ENCODE results near the gene SF1. TPM values are rescaled to one million over a fixed set of nuclear protein-coding genes. Genes with fewer than 3 reads are reported as not detected.

The SF1 gene
- total RNA-seq, 2 donors from 2014 or later = 331 to 399 TPM

- Histone ChIP-seq H3K9me3 (ENCODE audit: control insufficient read depth, low read length) (no peaks in the 10 kb centered on the region), H3K36me3 (ENCODE audit: control insufficient read depth, insufficient read depth, low read length) (no peaks in the 10 kb centered on the region), H3K4me1 (ENCODE audit: control insufficient read depth, insufficient read depth, low read length) (no peaks in the 10 kb centered on the region), H3K4me3 (ENCODE audit: low read length) (no peak overlapping the region), H3K9ac (ENCODE audit: extremely low read depth, low read length, poor library complexity, severe bottlenecking) (no peak overlapping the region), H3K27me3 (ENCODE audit: control insufficient read depth, insufficient read depth, low read length, poor library complexity, severe bottlenecking) (peaks cover 74% of the 10 kb centered on the region), H3K27ac (ENCODE audit: low read depth, low read length) (no peak overlapping the region)
- WGBS, 2 experiments (ENCODE audit: insufficient coverage in 1 of 2, insufficient read length in 1 of 2) = 89 to 93% methylated on average over 7 to 10 of the region's 12 CpGs
- Mint-ChIP-seq H3K27ac (no peak overlapping the region), H3K27me3 (ENCODE audit: insufficient read depth) (peaks cover 77% of the 10 kb centered on the region), H3K4me1 (peaks cover 7% of the 10 kb centered on the region), H3K36me3 (ENCODE audit: low read depth) (no peaks in the 10 kb centered on the region), H3K4me3 (no peak overlapping the region), H3K9me3 (no peaks in the 10 kb centered on the region)
- peak; percentile 31 for DNase-seq
- no peak for TF ChIP-seq CTCF (conservative IDR thresholded peaks at IDR 0.05)
Measured at GRCh38 chr11:64720640-64721358, 57.5 kb downstream of the SF1 start.

GRCh38 chr11:64720167-64720566 lies 58.2 kb downstream of the SF1 start:
- no peaks in the 10 kb centered on the region for H3K9me3 Mint-ChIP-seq
- Histone ChIP-seq H3K4me1 (ENCODE audit: control insufficient read depth, insufficient read depth, low read length) (no peaks in the 10 kb centered on the region), H3K9ac (ENCODE audit: extremely low read depth, low read length, poor library complexity, severe bottlenecking) (no peak overlapping the region), H3K27me3 (ENCODE audit: control insufficient read depth, insufficient read depth, low read length, poor library complexity, severe bottlenecking) (peaks cover 80% of the 10 kb centered on the region), H3K36me3 (ENCODE audit: control insufficient read depth, insufficient read depth, low read length) (no peaks in the 10 kb centered on the region), H3K9me3 (ENCODE audit: control insufficient read depth, low read length) (no peaks in the 10 kb centered on the region), H3K4me3 (ENCODE audit: low read length) (no peak overlapping the region), H3K27ac (ENCODE audit: low read depth, low read length) (no peak overlapping the region)
- H3K27me3 Mint-ChIP-seq (ENCODE audit: insufficient read depth) = peaks cover 81% of the 10 kb centered on the region
- no peaks in the 10 kb centered on the region for H3K36me3 Mint-ChIP-seq (ENCODE audit: low read depth)
- peaks cover 3% of the 10 kb centered on the region for H3K4me1 Mint-ChIP-seq
- H3K27ac Mint-ChIP-seq = no peak overlapping the region
- TF ChIP-seq CTCF (conservative IDR thresholded peaks at IDR 0.05) = no peak
- H3K4me3 Mint-ChIP-seq = no peak overlapping the region
- WGBS, 2 experiments (ENCODE audit: insufficient coverage in 1 of 2, insufficient read length in 1 of 2) = 81% methylated on average over 6 to 9 of the region's 9 CpGs
- DNase-seq = peak; percentile 31

GRCh38 chr11:64719406-64719805 lies 58.9 kb downstream of the SF1 start:
- H3K36me3 Mint-ChIP-seq (ENCODE audit: low read depth) = no peaks in the 10 kb centered on the region
- WGBS, 2 experiments (ENCODE audit: insufficient coverage in 1 of 2, insufficient read length in 1 of 2) = 92 to 95% methylated on average over 8 to 10 of the region's 10 CpGs
- no peak overlapping the region for H3K9ac ChIP-seq (ENCODE audit: extremely low read depth, low read length, poor library complexity, severe bottlenecking)
- no peak overlapping the region for H3K27ac ChIP-seq (ENCODE audit: low read depth, low read length)
- H3K36me3 ChIP-seq (ENCODE audit: control insufficient read depth, insufficient read depth, low read length) = no peaks in the 10 kb centered on the region
- no peaks in the 10 kb centered on the region for H3K9me3 ChIP-seq (ENCODE audit: control insufficient read depth, low read length)
- H3K4me1 ChIP-seq (ENCODE audit: control insufficient read depth, insufficient read depth, low read length) = no peaks in the 10 kb centered on the region
- no peak overlapping the region for H3K27ac Mint-ChIP-seq
- no peak overlapping the region for H3K4me3 Mint-ChIP-seq
- TF ChIP-seq CTCF (conservative IDR thresholded peaks at IDR 0.05) = no peak
- peaks cover 88% of the 10 kb centered on the region for H3K27me3 Mint-ChIP-seq (ENCODE audit: insufficient read depth)
- H3K4me3 ChIP-seq (ENCODE audit: low read length) = no peak overlapping the region
- DNase-seq = peak; percentile 26
- no peaks in the 10 kb centered on the region for H3K4me1 Mint-ChIP-seq
- H3K27me3 ChIP-seq (ENCODE audit: control insufficient read depth, insufficient read depth, low read length, poor library complexity, severe bottlenecking) = peaks cover 87% of the 10 kb centered on the region
- H3K9me3 Mint-ChIP-seq = no peaks in the 10 kb centered on the region

All from endodermal cell (in vitro differentiated cells).